BLaER1 (cell line): ENCODE results near the gene NHP2.

Experiments used
- H3K27ac ChIP-seq: shearing (Covaris generic); formaldehyde crosslinking; 2 replicates; pipeline ENCODE4 v1.8.1; 2022
- H3K27me3 ChIP-seq: shearing (Covaris generic); formaldehyde crosslinking; 2 replicates; pipeline ENCODE4 v1.8.1; 2022
- H3K36me3 ChIP-seq: shearing (Covaris generic); formaldehyde crosslinking; 2 replicates; pipeline ENCODE4 v1.8.1; 2022
- H3K4me1 ChIP-seq: shearing (Covaris generic); formaldehyde crosslinking; 2 replicates; pipeline ENCODE4 v1.8.1; 2022
- H3K4me2 ChIP-seq: shearing (Covaris generic); formaldehyde crosslinking; 2 replicates; pipeline ENCODE4 v1.8.1; 2022
- H3K4me3 ChIP-seq: shearing (Covaris generic); formaldehyde crosslinking; 2 replicates; pipeline ENCODE4 v1.8.1; 2022
- H3K9ac ChIP-seq: shearing (Covaris generic); formaldehyde crosslinking; 2 replicates; pipeline ENCODE4 v1.8.1; 2022
- H3K9me3 ChIP-seq: shearing (Covaris generic); formaldehyde crosslinking; 2 replicates; pipeline ENCODE4 v1.8.1; 2022
- H4K20me1 ChIP-seq: shearing (Covaris generic); formaldehyde crosslinking; 2 replicates; pipeline ENCODE4 v1.8.1; 2022
- Cebpa-rat ChIP-seq: shearing (Covaris generic); IDR thresholded peaks from 2 replicates; pipeline ENCODE4 v1.8.1; 2022

NHP2 gene

GRCh38 chr5:178152491-178153444 is 917 bp downstream of the NHP2 start:
- Histone ChIP-seq H3K27ac (peak overlapping the region; percentile 81), H4K20me1 (peaks cover 45% of the 10 kb centered on the region), H3K9me3 (no peaks in the 10 kb centered on the region), H3K4me2 (peak overlapping the region; percentile 99), H3K4me3 (peak overlapping the region; percentile 85), H3K27me3 (no peaks in the 10 kb centered on the region), H3K4me1 (peaks cover 36% of the 10 kb centered on the region), H3K9ac (peak overlapping the region; percentile 91), H3K36me3 (peaks cover 51% of the 10 kb centered on the region)
- TF ChIP-seq Cebpa-rat = no peak

GRCh38 chr5:178150977-178151734 is 2.5 kb downstream of the NHP2 start:
- H3K36me3 ChIP-seq = peaks cover 67% of the 10 kb centered on the region
- no peaks in the 10 kb centered on the region for H3K9me3 ChIP-seq
- H3K27me3 ChIP-seq = no peaks in the 10 kb centered on the region
- H3K4me1 ChIP-seq = peaks cover 36% of the 10 kb centered on the region
- no peak overlapping the region for H3K27ac ChIP-seq
- no peak for TF ChIP-seq Cebpa-rat
- no peak overlapping the region for H3K4me2 ChIP-seq
- H4K20me1 ChIP-seq = peaks cover 61% of the 10 kb centered on the region
- peak overlapping the region; percentile 57 for H3K9ac ChIP-seq
- no peak overlapping the region for H3K4me3 ChIP-seq

GRCh38 chr5:178149199-178149932 is 4.3 kb downstream of the NHP2 start:
- no peak overlapping the region for H3K9ac ChIP-seq
- no peaks in the 10 kb centered on the region for H3K9me3 ChIP-seq
- H3K27me3 ChIP-seq = no peaks in the 10 kb centered on the region
- H4K20me1 ChIP-seq = peaks cover 73% of the 10 kb centered on the region
- H3K4me2 ChIP-seq = no peak overlapping the region
- H3K4me3 ChIP-seq = no peak overlapping the region
- H3K27ac ChIP-seq = no peak overlapping the region
- no peak for TF ChIP-seq Cebpa-rat
- peaks cover 21% of the 10 kb centered on the region for H3K4me1 ChIP-seq
- peaks cover 85% of the 10 kb centered on the region for H3K36me3 ChIP-seq

GRCh38 chr5:178147406-178147805 is 6.3 kb downstream of the NHP2 start:
- peaks cover 100% of the 10 kb centered on the region for H3K36me3 ChIP-seq
- TF ChIP-seq Cebpa-rat = no peak
- H4K20me1 ChIP-seq = peaks cover 67% of the 10 kb centered on the region

GRCh38 chr5:178145965-178146820 is 7.5 kb downstream of the NHP2 start:
- peaks cover 100% of the 10 kb centered on the region for H3K36me3 ChIP-seq
- no peak overlapping the region for H3K4me2 ChIP-seq
- TF ChIP-seq Cebpa-rat = no peak

More at GRCh38 chr5:178147406-178147805, 6.3 kb downstream of the NHP2 start:
- Histone ChIP-seq H3K27ac (no peak overlapping the region), H3K27me3 (no peaks in the 10 kb centered on the region), H3K4me2 (no peak overlapping the region), H3K4me3 (no peak overlapping the region), H3K4me1 (peaks cover 10% of the 10 kb centered on the region), H3K9ac (no peak overlapping the region), H3K9me3 (no peaks in the 10 kb centered on the region)

GRCh38 chr5:178143901-178144300 is 9.8 kb downstream of the NHP2 start:
- Histone ChIP-seq H3K9ac (no peak overlapping the region), H3K4me1 (no peaks in the 10 kb centered on the region), H3K27ac (no peak overlapping the region), H3K27me3 (no peaks in the 10 kb centered on the region), H3K4me2 (no peak overlapping the region), H3K4me3 (no peak overlapping the region), H3K36me3 (peaks cover 91% of the 10 kb centered on the region), H3K9me3 (no peaks in the 10 kb centered on the region), H4K20me1 (peaks cover 40% of the 10 kb centered on the region)
- TF ChIP-seq Cebpa-rat = no peak

More at GRCh38 chr5:178145965-178146820, 7.5 kb downstream of the NHP2 start:
- H3K9me3 ChIP-seq = no peaks in the 10 kb centered on the region
- H3K9ac ChIP-seq = no peak overlapping the region
- no peak overlapping the region for H3K4me3 ChIP-seq
- H3K4me1 ChIP-seq = no peaks in the 10 kb centered on the region
- H3K27me3 ChIP-seq = no peaks in the 10 kb centered on the region
- H4K20me1 ChIP-seq = peaks cover 61% of the 10 kb centered on the region
- H3K27ac ChIP-seq = no peak overlapping the region

- peaks cover 33% of the 10 kb centered on the region for H4K20me1 ChIP-seq
- H3K9ac ChIP-seq = no peak overlapping the region
- H3K9me3 ChIP-seq = no peaks in the 10 kb centered on the region
- no peak for TF ChIP-seq Cebpa-rat
- no peak overlapping the region for H3K4me2 ChIP-seq
- no peaks in the 10 kb centered on the region for H3K27me3 ChIP-seq
- no peaks in the 10 kb centered on the region for H3K4me1 ChIP-seq
- peaks cover 85% of the 10 kb centered on the region for H3K36me3 ChIP-seq
- no peak overlapping the region for H3K27ac ChIP-seq
- H3K4me3 ChIP-seq = no peak overlapping the region
Measured at GRCh38 chr5:178143246-178143645, 10.4 kb downstream of the NHP2 start.

- no peaks in the 10 kb centered on the region for H3K4me1 ChIP-seq
- H3K27ac ChIP-seq = no peak overlapping the region
- H3K4me3 ChIP-seq = no peak overlapping the region
- H4K20me1 ChIP-seq = peaks cover 33% of the 10 kb centered on the region
- H3K36me3 ChIP-seq = peaks cover 85% of the 10 kb centered on the region
- TF ChIP-seq Cebpa-rat = no peak
- H3K27me3 ChIP-seq = no peaks in the 10 kb centered on the region
- no peak overlapping the region for H3K4me2 ChIP-seq
- no peaks in the 10 kb centered on the region for H3K9me3 ChIP-seq
- no peak overlapping the region for H3K9ac ChIP-seq
Measured at GRCh38 chr5:178142642-178143041, 11.0 kb downstream of the NHP2 start.

- no peak for TF ChIP-seq Cebpa-rat
- Histone ChIP-seq H3K4me1 (no peaks in the 10 kb centered on the region), H3K9me3 (no peaks in the 10 kb centered on the region), H3K4me2 (no peak overlapping the region), H3K27ac (no peak overlapping the region), H3K9ac (no peak overlapping the region), H3K36me3 (peaks cover 83% of the 10 kb centered on the region), H3K27me3 (no peaks in the 10 kb centered on the region), H4K20me1 (peaks cover 29% of the 10 kb centered on the region), H3K4me3 (no peak overlapping the region)
Measured at GRCh38 chr5:178141550-178141949, 12.1 kb downstream of the NHP2 start.
